Memory B cell (primary cell): Measurements from ENCODE around the gene TAOK3.

Source experiments
- ATAC-seq: fragments of 150-1000 bp; cut with Tn5 transposase; 2 replicates; pipeline ENCODE4 v1.10.0; 2021; ENCODE audit warnings: low read depth, mild to moderate bottlenecking, moderate library complexity
- DNase-seq, 2 donors: peaks; one replicate each; pipeline ENCODE4 v3.0.0; 2022; ENCODE audit warnings: low spot score in 2 of 2
- H3K27ac Mint-ChIP-seq: one replicate; pipeline ENCODE4 v1.8.0; 2022; ENCODE audit warnings: mild to moderate bottlenecking, moderate library complexity, mixed read lengths
- H3K27me3 Mint-ChIP-seq: one replicate; pipeline ENCODE4 v1.8.0; 2022; ENCODE audit warnings: mixed read lengths
- H3K36me3 Mint-ChIP-seq: one replicate; pipeline ENCODE4 v1.8.0; 2022; ENCODE audit warnings: mild to moderate bottlenecking, mixed read lengths
- H3K4me1 Mint-ChIP-seq: one replicate; pipeline ENCODE4 v1.8.0; 2022; ENCODE audit warnings: mixed read lengths
- H3K4me3 Mint-ChIP-seq: one replicate; pipeline ENCODE4 v1.8.0; 2022; ENCODE audit warnings: mild to moderate bottlenecking, moderate library complexity, mixed read lengths
- H3K9me3 Mint-ChIP-seq: one replicate; pipeline ENCODE4 v1.8.0; 2022; ENCODE audit warnings: mixed read lengths

The TAOK3 gene

DNA sequence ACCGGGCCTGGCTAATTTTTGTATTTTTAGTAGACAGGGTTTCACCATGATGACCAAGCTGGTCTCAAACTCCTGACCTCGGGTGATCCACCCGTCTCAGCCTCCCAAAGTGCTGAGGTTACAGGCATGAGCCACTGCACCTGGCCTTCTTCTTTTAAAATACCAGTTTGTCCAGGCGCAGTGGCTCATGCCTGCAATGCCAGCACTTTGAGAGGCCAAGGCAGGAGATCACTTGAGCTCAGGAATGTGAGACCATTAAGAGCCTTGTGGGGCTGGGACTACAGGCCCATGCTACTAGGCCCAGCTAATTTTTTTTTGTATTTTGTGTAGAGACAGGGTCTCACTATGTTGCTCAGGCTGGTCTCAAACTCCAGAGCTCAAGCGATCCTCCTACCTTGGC is 244.8 kb downstream of the TAOK3 start:
- Mint-ChIP-seq H3K36me3 (no peaks in the 10 kb centered on the region), H3K9me3 (no peaks in the 10 kb centered on the region), H3K27me3 (no peaks in the 10 kb centered on the region), H3K4me1 (peaks cover 3% of the 10 kb centered on the region), H3K27ac (no peak overlapping the region), H3K4me3 (no peak overlapping the region)
- no peak for DNase-seq
- ATAC-seq = no peak

DNA sequence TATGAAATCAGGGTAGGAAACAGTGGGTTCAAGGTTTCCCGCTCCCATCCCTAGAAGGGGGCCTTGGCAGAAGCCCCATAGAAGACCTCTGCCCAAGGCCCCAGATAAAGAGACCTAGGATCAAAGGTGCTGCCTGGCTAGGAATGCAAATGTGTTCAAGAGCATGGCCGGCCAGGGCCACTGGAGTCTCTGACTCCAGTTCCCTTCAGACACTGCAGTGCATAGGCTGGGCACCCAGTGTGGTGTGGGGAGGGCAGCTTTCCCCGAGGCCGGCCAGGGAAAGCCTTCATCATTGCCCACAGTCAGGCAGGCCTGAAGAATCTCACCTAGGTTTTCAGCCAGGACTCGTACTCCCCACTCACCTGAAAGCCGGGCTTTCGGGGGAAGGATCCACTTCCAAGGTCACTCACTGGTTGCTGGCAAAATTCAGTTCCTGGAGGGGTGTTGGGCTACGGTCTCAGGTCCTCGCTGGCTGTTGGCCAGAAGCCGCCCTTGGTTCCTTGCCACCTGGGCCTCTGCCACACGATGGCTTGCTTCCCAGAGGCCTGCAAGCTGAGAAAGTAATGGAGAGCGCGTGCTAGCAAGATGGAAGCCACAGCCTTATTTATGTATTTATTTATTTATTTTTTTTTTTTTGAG is 246.5 kb downstream of the TAOK3 start:
- no peak for DNase-seq
- no peaks in the 10 kb centered on the region for H3K36me3 Mint-ChIP-seq
- no peak overlapping the region for H3K27ac Mint-ChIP-seq
- no peak overlapping the region for H3K4me3 Mint-ChIP-seq
- H3K9me3 Mint-ChIP-seq = no peaks in the 10 kb centered on the region
- no peak for ATAC-seq
- H3K27me3 Mint-ChIP-seq = no peaks in the 10 kb centered on the region
- no peaks in the 10 kb centered on the region for H3K4me1 Mint-ChIP-seq

DNA sequence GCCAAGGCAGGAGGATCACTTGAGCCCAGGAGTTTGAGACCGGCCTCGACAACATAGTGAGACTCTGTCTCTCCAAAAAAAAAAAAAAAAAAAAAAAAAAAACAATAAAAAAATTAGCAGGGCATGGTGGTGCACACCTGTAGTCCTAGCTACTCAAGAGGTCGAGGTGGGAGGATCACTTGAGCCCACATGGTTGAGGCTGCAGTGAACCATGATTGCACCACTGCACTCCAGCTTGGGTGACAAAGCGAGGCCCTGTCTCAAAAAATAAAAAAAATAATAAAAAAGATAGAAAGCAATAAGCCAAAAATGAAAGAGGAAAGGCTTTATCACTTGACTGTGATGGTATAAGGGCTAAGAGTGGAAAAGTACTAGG is 247.0 kb downstream of the TAOK3 start:
- no peaks in the 10 kb centered on the region for H3K9me3 Mint-ChIP-seq

DNA sequence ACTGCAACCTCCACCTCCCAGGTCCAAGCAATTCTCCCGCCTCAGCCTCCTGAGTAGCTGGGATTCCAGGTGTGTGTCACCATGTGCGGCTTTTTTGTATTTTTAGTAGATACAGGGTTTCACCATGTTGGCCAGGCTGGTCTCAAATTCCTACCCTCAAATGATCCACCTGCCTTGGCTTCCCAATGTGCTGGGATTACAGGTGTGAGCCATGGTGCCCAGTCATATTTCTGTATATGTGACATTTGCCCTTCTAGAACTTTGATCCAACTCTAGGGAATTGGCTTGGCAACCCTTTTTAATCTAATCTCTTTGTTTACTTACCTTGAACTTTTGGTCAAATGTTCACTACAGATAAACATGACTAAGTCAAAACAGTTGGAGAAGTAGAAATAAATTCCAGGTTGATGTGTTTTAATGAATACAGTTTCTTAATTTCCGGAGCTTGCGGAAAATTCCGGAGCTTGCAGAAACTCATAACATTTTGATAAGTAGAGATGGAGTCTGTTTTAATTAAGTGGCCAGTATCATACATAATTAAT is 248.3 kb downstream of the TAOK3 start:
- no peaks in the 10 kb centered on the region for H3K4me1 Mint-ChIP-seq
- H3K27ac Mint-ChIP-seq = no peak overlapping the region
- no peaks in the 10 kb centered on the region for H3K36me3 Mint-ChIP-seq
- H3K9me3 Mint-ChIP-seq = no peaks in the 10 kb centered on the region
- H3K4me3 Mint-ChIP-seq = no peak overlapping the region
- no peak for ATAC-seq
- no peak for DNase-seq
- no peaks in the 10 kb centered on the region for H3K27me3 Mint-ChIP-seq

More for the DNA sequence above, 247.0 kb downstream of the TAOK3 start:
- Mint-ChIP-seq H3K4me3 (no peak overlapping the region), H3K4me1 (no peaks in the 10 kb centered on the region), H3K36me3 (no peaks in the 10 kb centered on the region), H3K27me3 (no peaks in the 10 kb centered on the region), H3K27ac (no peak overlapping the region)
- no peak for DNase-seq
- ATAC-seq = no peak

DNA sequence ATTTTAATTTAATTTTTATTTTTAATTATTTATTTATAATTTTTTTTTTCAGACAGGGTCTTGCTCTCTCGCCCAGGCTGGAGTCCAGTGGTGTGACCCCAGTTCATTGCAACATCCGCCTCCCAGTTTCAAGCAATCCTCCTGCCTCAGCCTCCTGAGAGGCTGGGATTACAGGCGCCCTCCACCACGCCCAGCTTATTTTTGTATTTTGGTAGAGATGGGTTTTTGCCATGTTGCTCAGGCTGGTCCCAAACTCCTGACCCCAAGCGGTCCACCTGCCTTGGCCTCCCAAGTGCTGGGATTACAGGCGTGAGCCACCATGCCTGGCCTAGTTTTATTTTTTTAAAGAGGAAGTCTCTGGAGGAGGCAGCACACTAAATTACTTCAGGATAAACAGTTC is 250.4 kb downstream of the TAOK3 start:
- Mint-ChIP-seq H3K9me3 (no peaks in the 10 kb centered on the region), H3K27me3 (no peaks in the 10 kb centered on the region), H3K27ac (no peak overlapping the region), H3K36me3 (no peaks in the 10 kb centered on the region), H3K4me1 (no peaks in the 10 kb centered on the region), H3K4me3 (no peak overlapping the region)
- DNase-seq (no peak), ATAC-seq (no peak)

DNA sequence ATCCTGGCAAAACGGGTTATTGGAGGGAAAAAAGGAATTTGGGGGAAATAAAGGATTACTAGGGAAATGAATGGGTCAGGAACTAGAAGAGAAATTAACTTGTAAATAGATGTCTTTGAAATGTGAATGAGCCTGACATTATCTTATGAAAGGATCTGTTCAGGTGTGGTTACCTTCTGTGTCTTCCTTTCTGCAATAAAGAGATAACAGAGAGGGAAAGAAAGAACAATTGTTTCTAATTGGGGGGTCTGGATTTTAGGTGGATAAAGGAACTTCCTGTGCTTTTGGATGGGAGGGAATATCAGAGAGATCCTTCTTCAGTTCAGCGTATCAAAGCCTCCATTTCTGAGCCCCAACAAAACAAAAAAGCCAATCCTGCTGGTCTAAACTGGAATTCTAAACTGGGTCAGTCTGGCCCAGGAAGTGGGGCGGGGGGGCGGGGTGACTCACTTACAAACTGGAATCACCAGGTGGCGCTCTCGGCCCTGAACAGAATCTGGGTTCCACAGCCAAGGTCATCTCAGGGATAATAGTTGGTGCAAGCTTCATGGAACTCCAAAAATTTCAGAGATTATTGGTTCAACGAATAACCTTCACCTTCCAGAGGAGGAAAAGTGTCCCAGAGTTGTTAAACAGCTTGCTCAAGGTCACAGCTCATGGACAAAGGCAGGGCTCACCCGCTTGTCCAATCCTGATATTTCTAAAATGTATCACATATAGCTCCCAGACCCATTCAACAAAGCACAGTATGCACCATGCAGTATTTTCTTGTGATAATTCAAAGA is 251.9 kb downstream of the TAOK3 start:
- DNase-seq (peak; percentile 16 to 45), ATAC-seq (peak; percentile 62)
- no peaks in the 10 kb centered on the region for H3K36me3 Mint-ChIP-seq
- H3K27ac Mint-ChIP-seq = peak overlapping the region; percentile 23
- H3K27me3 Mint-ChIP-seq = no peaks in the 10 kb centered on the region
- H3K4me1 Mint-ChIP-seq = no peaks in the 10 kb centered on the region
- no peak overlapping the region for H3K4me3 Mint-ChIP-seq
- H3K9me3 Mint-ChIP-seq = no peaks in the 10 kb centered on the region

DNA sequence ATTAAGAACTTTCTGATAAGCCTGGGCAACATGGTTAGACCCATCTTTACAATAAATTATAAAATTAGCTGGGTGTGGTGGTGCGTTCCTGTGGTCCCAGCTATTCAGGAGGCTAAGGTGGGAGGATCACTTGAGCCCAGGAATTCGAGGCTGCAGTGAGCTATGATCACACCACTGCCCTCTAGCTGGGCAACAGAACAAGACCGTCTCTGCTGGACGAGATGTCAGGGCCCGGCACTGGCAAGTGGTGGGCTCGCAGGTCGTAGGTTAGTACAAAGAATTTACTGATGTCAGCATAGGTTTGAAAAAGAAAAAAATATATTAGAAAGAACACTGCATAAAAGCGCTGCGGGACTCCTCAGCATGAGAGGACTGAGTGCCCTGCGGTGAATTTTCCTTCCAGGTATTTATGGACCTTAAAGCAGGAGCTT is 253.2 kb downstream of the TAOK3 start:
- H3K4me3 Mint-ChIP-seq = no peak overlapping the region
- H3K4me1 Mint-ChIP-seq = no peaks in the 10 kb centered on the region
- DNase-seq = no peak

DNA sequence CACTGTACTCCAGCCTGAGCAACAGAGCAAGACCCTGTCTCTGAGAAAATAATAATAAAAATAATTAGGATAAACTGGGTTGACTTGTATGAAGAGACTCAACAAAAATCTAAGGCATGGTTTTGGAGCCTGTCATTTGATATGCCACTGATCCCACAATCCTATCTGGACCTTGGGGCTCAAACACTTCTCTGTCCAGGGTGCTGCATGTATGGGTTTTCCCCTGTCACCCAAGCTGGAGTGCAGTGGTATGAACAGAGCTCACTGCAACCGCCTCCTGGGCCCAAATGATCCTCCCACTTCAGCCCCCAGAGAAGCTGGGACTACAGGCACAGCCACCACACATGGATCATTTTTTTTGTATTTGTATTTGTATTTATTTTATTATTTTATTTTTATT is 263.6 kb downstream of the TAOK3 start:
- H3K27me3 Mint-ChIP-seq = peaks cover 3% of the 10 kb centered on the region
- H3K27ac Mint-ChIP-seq = no peak overlapping the region
- H3K9me3 Mint-ChIP-seq = no peaks in the 10 kb centered on the region
- no peak overlapping the region for H3K4me3 Mint-ChIP-seq
- H3K4me1 Mint-ChIP-seq = peaks cover 4% of the 10 kb centered on the region
- peaks cover 2% of the 10 kb centered on the region for H3K36me3 Mint-ChIP-seq
- no peak for DNase-seq
- ATAC-seq = no peak

More for the DNA sequence above, 253.2 kb downstream of the TAOK3 start:
- Mint-ChIP-seq H3K27me3 (no peaks in the 10 kb centered on the region), H3K36me3 (peaks cover 2% of the 10 kb centered on the region), H3K27ac (no peak overlapping the region), H3K9me3 (no peaks in the 10 kb centered on the region)
- ATAC-seq = no peak

DNA sequence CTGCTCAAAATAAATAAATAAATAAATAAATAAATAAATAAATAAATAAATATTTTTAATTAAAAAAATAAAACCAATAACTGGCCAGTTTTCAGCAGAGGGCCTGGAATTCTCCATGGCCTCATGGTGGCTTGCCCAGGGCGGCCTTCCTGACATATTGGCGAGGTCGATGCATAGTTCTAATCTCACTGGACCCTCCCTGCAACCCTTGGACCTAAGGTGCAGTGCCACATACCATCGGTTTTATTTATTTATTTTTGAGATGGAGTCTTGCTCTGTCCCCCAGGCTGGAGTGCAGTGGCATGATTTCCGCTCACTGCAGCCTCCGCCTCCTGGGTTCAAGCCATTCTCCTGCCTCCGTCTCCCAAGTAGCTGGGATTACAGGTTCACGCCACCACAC is 265.0 kb downstream of the TAOK3 start:
- Mint-ChIP-seq H3K9me3 (no peaks in the 10 kb centered on the region), H3K4me3 (no peak overlapping the region), H3K27me3 (peaks cover 5% of the 10 kb centered on the region), H3K4me1 (peaks cover 6% of the 10 kb centered on the region), H3K36me3 (no peaks in the 10 kb centered on the region), H3K27ac (no peak overlapping the region)
- no peak for ATAC-seq
- DNase-seq = no peak

DNA sequence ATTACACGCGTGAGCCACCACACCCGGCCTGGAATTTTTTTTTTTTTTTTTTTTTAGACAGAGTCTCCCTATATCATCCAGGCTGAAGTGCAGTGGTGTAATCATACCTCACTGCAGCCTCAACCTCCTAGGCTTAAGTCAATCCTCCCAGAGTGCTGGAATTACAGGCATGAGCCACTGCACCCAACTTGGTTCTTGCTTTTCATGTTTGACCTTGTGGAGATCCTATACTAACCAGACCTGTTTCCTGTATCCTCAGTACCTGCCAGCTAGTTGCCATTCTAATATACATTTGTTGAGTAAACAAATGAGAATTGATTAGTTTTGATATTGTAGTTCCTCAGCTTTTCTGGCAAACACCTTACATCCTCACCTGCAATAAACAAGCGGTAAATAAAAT is 265.7 kb downstream of the TAOK3 start:
- H3K4me3 Mint-ChIP-seq = no peak overlapping the region
- no peak overlapping the region for H3K27ac Mint-ChIP-seq
- peaks cover 8% of the 10 kb centered on the region for H3K27me3 Mint-ChIP-seq
- H3K36me3 Mint-ChIP-seq = no peaks in the 10 kb centered on the region
- DNase-seq = no peak
- no peak for ATAC-seq
- H3K4me1 Mint-ChIP-seq = peaks cover 6% of the 10 kb centered on the region
- no peaks in the 10 kb centered on the region for H3K9me3 Mint-ChIP-seq

DNA sequence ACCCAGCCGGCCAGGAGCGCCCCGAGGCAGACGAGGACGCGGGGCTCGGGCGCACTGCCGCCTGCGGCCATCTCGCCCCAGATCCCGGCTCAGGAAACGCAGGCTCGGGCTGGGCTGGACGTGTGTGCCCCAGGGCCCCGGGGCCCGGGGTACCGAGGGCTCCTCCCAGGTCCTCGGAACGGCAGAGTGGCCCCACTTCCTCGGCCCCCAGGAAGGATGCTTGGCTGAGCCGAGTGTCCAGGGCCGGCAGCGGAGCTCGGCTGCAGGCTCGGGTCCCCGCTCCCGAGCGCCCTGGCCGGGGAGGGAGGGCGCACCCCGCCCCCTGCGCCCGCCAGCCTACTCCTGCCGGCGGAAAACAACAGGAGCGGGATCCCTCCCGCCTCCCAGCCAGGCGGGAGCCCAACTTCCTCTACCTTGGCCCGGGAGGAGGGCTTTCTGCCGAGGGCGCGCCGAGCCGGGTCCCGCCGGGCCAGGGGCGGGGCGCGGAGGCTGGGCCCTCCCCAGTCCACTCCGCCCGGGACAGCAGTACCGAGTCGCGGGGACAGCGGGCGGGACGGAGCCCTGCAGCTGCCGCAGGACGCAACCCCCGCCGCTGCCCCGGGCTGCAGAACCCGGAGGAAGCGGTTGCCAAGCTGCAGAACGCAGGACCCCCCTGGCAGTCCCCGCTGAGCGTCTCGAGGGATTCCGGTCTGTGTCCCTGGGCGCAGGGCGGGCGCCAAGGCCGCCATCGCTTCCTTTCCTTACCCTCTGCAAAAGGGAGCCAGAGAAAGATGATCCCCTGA is 268.9 kb downstream of the TAOK3 start, which contains the start of gene VSIG10:
VSIG10 (minus strand) TSS at position 411 of the 782 bp plus-strand sequence; CDS start at position 71, 340 bp downstream.
- Mint-ChIP-seq H3K27me3 (peaks cover 13% of the 10 kb centered on the region), H3K4me3 (peak within 1 kb of the TSS; percentile 86), H3K4me1 (peaks cover 6% of the 10 kb centered on the region), H3K9me3 (no peaks in the 10 kb centered on the region), H3K36me3 (no peaks in the 10 kb centered on the region), H3K27ac (no peak within 1 kb of the TSS)
- DNase-seq = peak; percentile 0 to 24
- peak; percentile 66 for ATAC-seq

DNA sequence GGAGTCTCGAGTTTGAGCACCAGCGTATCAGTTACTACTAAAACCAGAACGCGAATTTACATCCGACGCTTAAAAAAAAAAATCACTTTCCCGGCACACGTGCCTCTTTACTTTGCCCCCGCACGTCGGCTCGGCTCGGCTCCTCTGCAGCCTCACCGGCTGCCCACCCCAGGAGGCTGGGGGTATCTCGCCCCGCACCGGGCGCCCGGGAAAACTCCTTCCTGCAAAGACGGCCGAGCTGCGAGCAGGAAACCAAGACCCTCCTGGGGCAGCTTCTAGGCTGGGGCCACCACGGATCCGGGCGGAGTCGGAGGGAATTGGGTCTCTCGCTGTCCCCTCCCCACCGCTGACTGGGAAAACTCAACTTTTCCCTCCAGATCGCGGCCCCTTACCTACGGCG is 269.5 kb downstream of the TAOK3 start:
- H3K36me3 Mint-ChIP-seq = no peaks in the 10 kb centered on the region
- peak in 1 of 2 donors; percentile 23 for DNase-seq
- no peak overlapping the region for H3K27ac Mint-ChIP-seq
- ATAC-seq = peak; percentile 23
- H3K27me3 Mint-ChIP-seq = peaks cover 15% of the 10 kb centered on the region
- no peaks in the 10 kb centered on the region for H3K9me3 Mint-ChIP-seq
- peaks cover 6% of the 10 kb centered on the region for H3K4me1 Mint-ChIP-seq
- H3K4me3 Mint-ChIP-seq = peak overlapping the region; percentile 84

DNA sequence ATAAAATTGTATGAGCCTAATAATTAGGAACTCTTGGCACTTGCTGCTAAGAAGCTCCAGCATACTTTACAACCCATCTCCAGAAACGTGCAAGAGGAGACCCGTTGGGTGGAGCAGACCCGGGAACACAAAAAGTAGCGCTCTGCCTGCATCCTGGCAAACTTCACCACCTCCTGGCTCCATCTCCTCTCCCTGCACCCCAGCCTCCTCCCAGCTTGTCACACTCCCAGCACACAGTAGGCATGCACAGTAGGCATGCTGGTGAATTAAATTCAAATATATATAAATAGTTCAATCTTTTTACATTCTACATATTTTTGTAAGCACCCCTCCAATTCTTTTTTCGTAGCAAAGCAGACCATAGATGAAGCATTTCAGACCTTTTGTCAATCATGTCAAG is 270.1 kb downstream of the TAOK3 start:
- no peaks in the 10 kb centered on the region for H3K9me3 Mint-ChIP-seq
- peak overlapping the region; percentile 84 for H3K4me3 Mint-ChIP-seq
- H3K4me1 Mint-ChIP-seq = peaks cover 6% of the 10 kb centered on the region
- H3K36me3 Mint-ChIP-seq = no peaks in the 10 kb centered on the region
- H3K27ac Mint-ChIP-seq = no peak overlapping the region
- DNase-seq (no peak), ATAC-seq (no peak)
- peaks cover 16% of the 10 kb centered on the region for H3K27me3 Mint-ChIP-seq

DNA sequence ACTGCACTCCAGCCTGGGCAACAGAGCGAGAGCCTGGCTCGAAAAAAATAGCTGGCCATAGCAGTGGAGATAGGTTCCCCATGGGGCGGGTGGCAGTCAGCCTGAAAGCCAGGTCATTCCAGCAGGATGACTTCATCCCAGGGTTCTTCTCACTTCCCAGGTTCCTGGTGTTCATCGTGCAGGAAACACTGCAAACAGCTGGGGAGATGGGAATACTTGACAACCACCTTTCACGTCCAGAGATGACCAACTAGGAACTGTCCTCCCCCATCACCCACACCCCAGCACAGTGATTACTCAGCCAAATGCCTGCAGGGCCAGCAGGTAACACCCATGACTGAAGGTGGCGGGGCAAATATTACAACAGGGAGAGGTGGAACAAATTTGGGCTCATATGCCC is 270.6 kb downstream of the TAOK3 start:
- Mint-ChIP-seq H3K4me1 (peaks cover 6% of the 10 kb centered on the region), H3K4me3 (no peak overlapping the region), H3K9me3 (no peaks in the 10 kb centered on the region), H3K27ac (no peak overlapping the region), H3K27me3 (peaks cover 16% of the 10 kb centered on the region), H3K36me3 (no peaks in the 10 kb centered on the region)
- ATAC-seq (no peak), DNase-seq (no peak)
